ENCODE data around the gene MYO1D. TPM values are rescaled to one million over a fixed set of nuclear protein-coding genes. Genes with fewer than 3 reads are reported as not detected.

The MYO1D gene
- total RNA-seq, 1 donor from 2014 or later = 23.4 TPM

GRCh38 chr17:32882734-32883133 is 5.8 kb upstream of the MYO1D start:
- no peak for DNase-seq (ENCODE audit: low spot score)
- intact Hi-C loops (cut with micrococcal nuclease) = loop anchor here (1.0 to 2.0 kb wide), 2 partner anchors 20 to 32 kb away; no protein-coding TSS in a partner anchor
- Mint-ChIP-seq H3K4me1 (ENCODE audit: low read depth) (peaks cover 34% of the 10 kb centered on the region), H3K27ac (peak overlapping the region; percentile 61), H3K9me3 (no peaks in the 10 kb centered on the region), H3K27me3 (ENCODE audit: low read depth) (peaks cover 25% of the 10 kb centered on the region), H3K36me3 (ENCODE audit: low read depth) (no peaks in the 10 kb centered on the region), H3K4me3 (ENCODE audit: low read depth) (no peak overlapping the region)

GRCh38 chr17:32882029-32882428 is 5.1 kb upstream of the MYO1D start:
- H3K4me3 Mint-ChIP-seq (ENCODE audit: low read depth) = no peak overlapping the region
- no peaks in the 10 kb centered on the region for H3K36me3 Mint-ChIP-seq (ENCODE audit: low read depth)
- no peaks in the 10 kb centered on the region for H3K9me3 Mint-ChIP-seq
- H3K27ac Mint-ChIP-seq = no peak overlapping the region
- DNase-seq (ENCODE audit: low spot score) = no peak
- peaks cover 25% of the 10 kb centered on the region for H3K27me3 Mint-ChIP-seq (ENCODE audit: low read depth)
- intact Hi-C loops (cut with micrococcal nuclease) = loop anchor here (2.0 kb wide), 1 partner anchor 21 kb away; no protein-coding TSS in a partner anchor
- H3K4me1 Mint-ChIP-seq (ENCODE audit: low read depth) = peaks cover 38% of the 10 kb centered on the region

GRCh38 chr17:32880671-32881453 is 3.9 kb upstream of the MYO1D start:
- peaks cover 23% of the 10 kb centered on the region for H3K27me3 Mint-ChIP-seq (ENCODE audit: low read depth)
- H3K4me1 Mint-ChIP-seq (ENCODE audit: low read depth) = peaks cover 43% of the 10 kb centered on the region
- no peak for DNase-seq (ENCODE audit: low spot score)
- no peak overlapping the region for H3K4me3 Mint-ChIP-seq (ENCODE audit: low read depth)
- intact Hi-C loops (cut with micrococcal nuclease) = no loop called here
- no peak overlapping the region for H3K27ac Mint-ChIP-seq
- no peaks in the 10 kb centered on the region for H3K9me3 Mint-ChIP-seq
- H3K36me3 Mint-ChIP-seq (ENCODE audit: low read depth) = peaks cover 3% of the 10 kb centered on the region

GRCh38 chr17:32879134-32879533 is 2.2 kb upstream of the MYO1D start:
- intact Hi-C loops (cut with micrococcal nuclease) = loop anchor here (5.0 kb wide), 1 partner anchor 93 kb away; no protein-coding TSS in a partner anchor
- Mint-ChIP-seq H3K36me3 (ENCODE audit: low read depth) (peaks cover 3% of the 10 kb centered on the region), H3K9me3 (no peaks in the 10 kb centered on the region), H3K27me3 (ENCODE audit: low read depth) (peaks cover 19% of the 10 kb centered on the region), H3K4me3 (ENCODE audit: low read depth) (no peak overlapping the region), H3K4me1 (ENCODE audit: low read depth) (peaks cover 48% of the 10 kb centered on the region), H3K27ac (no peak overlapping the region)
- no peak for DNase-seq (ENCODE audit: low spot score)

GRCh38 chr17:32878211-32878610 is 1.3 kb upstream of the MYO1D start:
- no peak for DNase-seq (ENCODE audit: low spot score)
- Mint-ChIP-seq H3K36me3 (ENCODE audit: low read depth) (peaks cover 3% of the 10 kb centered on the region), H3K4me1 (ENCODE audit: low read depth) (peaks cover 43% of the 10 kb centered on the region)

GRCh38 chr17:32877164-32877764 is 340 bp upstream of the MYO1D start:
- Mint-ChIP-seq H3K27ac (peak overlapping the region; percentile 72), H3K4me3 (ENCODE audit: low read depth) (peak overlapping the region; percentile 69), H3K9me3 (no peaks in the 10 kb centered on the region), H3K36me3 (ENCODE audit: low read depth) (peaks cover 3% of the 10 kb centered on the region), H3K4me1 (ENCODE audit: low read depth) (peaks cover 33% of the 10 kb centered on the region), H3K27me3 (ENCODE audit: low read depth) (peaks cover 16% of the 10 kb centered on the region)
- peak; percentile 92 for DNase-seq (ENCODE audit: low spot score)
- intact Hi-C loops (cut with micrococcal nuclease) = loop anchor here (1.0 to 5.0 kb wide), 5 partner anchors 33 to 95 kb away; no protein-coding TSS in a partner anchor

More at GRCh38 chr17:32878211-32878610, 1.3 kb upstream of the MYO1D start:
- Mint-ChIP-seq H3K27ac (no peak overlapping the region), H3K9me3 (no peaks in the 10 kb centered on the region), H3K4me3 (ENCODE audit: low read depth) (no peak overlapping the region), H3K27me3 (ENCODE audit: low read depth) (peaks cover 16% of the 10 kb centered on the region)
- intact Hi-C loops (cut with micrococcal nuclease) = loop anchor here (5.0 kb wide), 1 partner anchor 94 kb away; no protein-coding TSS in a partner anchor

GRCh38 chr17:32875923-32876416 is 954 bp downstream of the MYO1D start:
- Mint-ChIP-seq H3K4me3 (ENCODE audit: low read depth) (peak overlapping the region; percentile 95), H3K36me3 (ENCODE audit: low read depth) (peaks cover 3% of the 10 kb centered on the region), H3K27ac (peak overlapping the region; percentile 79), H3K4me1 (ENCODE audit: low read depth) (peaks cover 26% of the 10 kb centered on the region), H3K9me3 (no peaks in the 10 kb centered on the region), H3K27me3 (ENCODE audit: low read depth) (peaks cover 16% of the 10 kb centered on the region)
- no peak for DNase-seq (ENCODE audit: low spot score)
- intact Hi-C loops (cut with micrococcal nuclease) = loop anchor here (2.0 to 5.0 kb wide), 2 partner anchors 61 to 96 kb away; no protein-coding TSS in a partner anchor

- no peak overlapping the region for H3K27ac Mint-ChIP-seq
- peaks cover 22% of the 10 kb centered on the region for H3K4me1 Mint-ChIP-seq (ENCODE audit: low read depth)
- H3K27me3 Mint-ChIP-seq (ENCODE audit: low read depth) = peaks cover 13% of the 10 kb centered on the region
- intact Hi-C loops (cut with micrococcal nuclease) = loop anchor here (5.0 kb wide), 1 partner anchor 97 kb away; no protein-coding TSS in a partner anchor
- DNase-seq (ENCODE audit: low spot score) = no peak
- H3K9me3 Mint-ChIP-seq = no peaks in the 10 kb centered on the region
- peak overlapping the region; percentile 95 for H3K4me3 Mint-ChIP-seq (ENCODE audit: low read depth)
- peaks cover 3% of the 10 kb centered on the region for H3K36me3 Mint-ChIP-seq (ENCODE audit: low read depth)
Measured at GRCh38 chr17:32875230-32875917, 1.6 kb downstream of the MYO1D start.

- peaks cover 3% of the 10 kb centered on the region for H3K36me3 Mint-ChIP-seq (ENCODE audit: low read depth)
- no peak overlapping the region for H3K4me3 Mint-ChIP-seq (ENCODE audit: low read depth)
- no peak for DNase-seq (ENCODE audit: low spot score)
- H3K9me3 Mint-ChIP-seq = no peaks in the 10 kb centered on the region
- H3K4me1 Mint-ChIP-seq (ENCODE audit: low read depth) = peaks cover 17% of the 10 kb centered on the region
- intact Hi-C loops (cut with micrococcal nuclease) = no loop called here
- H3K27ac Mint-ChIP-seq = no peak overlapping the region
- H3K27me3 Mint-ChIP-seq (ENCODE audit: low read depth) = peaks cover 5% of the 10 kb centered on the region
Measured at GRCh38 chr17:32873114-32873513, 3.8 kb downstream of the MYO1D start.

- Mint-ChIP-seq H3K9me3 (no peaks in the 10 kb centered on the region), H3K27ac (no peak overlapping the region)
Measured at GRCh38 chr17:32871746-32872145, 5.2 kb downstream of the MYO1D start.

GRCh38 chr17:32870969-32871368 is 6.0 kb downstream of the MYO1D start:
- peaks cover 1% of the 10 kb centered on the region for H3K36me3 Mint-ChIP-seq (ENCODE audit: low read depth)

More at GRCh38 chr17:32871746-32872145, 5.2 kb downstream of the MYO1D start:
- Mint-ChIP-seq H3K4me1 (ENCODE audit: low read depth) (peaks cover 12% of the 10 kb centered on the region), H3K4me3 (ENCODE audit: low read depth) (no peak overlapping the region), H3K27me3 (ENCODE audit: low read depth) (peaks cover 5% of the 10 kb centered on the region), H3K36me3 (ENCODE audit: low read depth) (peaks cover 3% of the 10 kb centered on the region)
- intact Hi-C loops (cut with micrococcal nuclease) = no loop called here
- no peak for DNase-seq (ENCODE audit: low spot score)

GRCh38 chr17:32870027-32870670 is 6.8 kb downstream of the MYO1D start:
- no peaks in the 10 kb centered on the region for H3K36me3 Mint-ChIP-seq (ENCODE audit: low read depth)
- intact Hi-C loops (cut with micrococcal nuclease) = no loop called here
- peaks cover 4% of the 10 kb centered on the region for H3K27me3 Mint-ChIP-seq (ENCODE audit: low read depth)
- no peak overlapping the region for H3K4me3 Mint-ChIP-seq (ENCODE audit: low read depth)
- H3K27ac Mint-ChIP-seq = no peak overlapping the region
- no peak for DNase-seq (ENCODE audit: low spot score)
- H3K9me3 Mint-ChIP-seq = no peaks in the 10 kb centered on the region
- peaks cover 4% of the 10 kb centered on the region for H3K4me1 Mint-ChIP-seq (ENCODE audit: low read depth)

More at GRCh38 chr17:32870969-32871368, 6.0 kb downstream of the MYO1D start:
- Mint-ChIP-seq H3K4me1 (ENCODE audit: low read depth) (peaks cover 9% of the 10 kb centered on the region), H3K4me3 (ENCODE audit: low read depth) (no peak overlapping the region), H3K27me3 (ENCODE audit: low read depth) (peaks cover 5% of the 10 kb centered on the region), H3K27ac (no peak overlapping the region), H3K9me3 (no peaks in the 10 kb centered on the region)
- intact Hi-C loops (cut with micrococcal nuclease) = no loop called here
- DNase-seq (ENCODE audit: low spot score) = no peak
